ENCODE data around the gene ENTR1. TPM values are rescaled to one million over a fixed set of nuclear protein-coding genes. Genes with fewer than 3 reads are reported as not detected.

The ENTR1 gene
- total RNA-seq, 6 experiments from 2014 or later = 40.8 to 55.1 (median 43.7) TPM

- Mint-ChIP-seq H3K27me3 (ENCODE audit: insufficient read depth) (peaks cover 7% of the 10 kb centered on the region), H3K4me3 (no peak overlapping the region), H3K27ac (no peak overlapping the region), H3K36me3 (ENCODE audit: low read depth) (peaks cover 19% of the 10 kb centered on the region), H3K9me3 (no peaks in the 10 kb centered on the region), H3K4me1 (ENCODE audit: low read depth) (no peaks in the 10 kb centered on the region)
- no peak for DNase-seq
- no peak for TF ChIP-seq CTCF (IDR thresholded peaks at IDR 0.05)
These were observed 11.4 kb upstream of the ENTR1 start for GRCh38 chr9:136421791-136422190.

GRCh38 chr9:136419092-136419420, 8.6 kb upstream of the ENTR1 start:
- H3K36me3 Mint-ChIP-seq (ENCODE audit: low read depth) = peaks cover 30% of the 10 kb centered on the region
- no peaks in the 10 kb centered on the region for H3K4me1 Mint-ChIP-seq (ENCODE audit: low read depth)
- H3K9me3 Mint-ChIP-seq = no peaks in the 10 kb centered on the region
- H3K4me3 Mint-ChIP-seq = no peak overlapping the region
- H3K27me3 Mint-ChIP-seq (ENCODE audit: insufficient read depth) = peaks cover 5% of the 10 kb centered on the region
- TF ChIP-seq CTCF (IDR thresholded peaks at IDR 0.05) = no peak
- DNase-seq = no peak
- no peak overlapping the region for H3K27ac Mint-ChIP-seq

GRCh38 chr9:136418182-136419091, 8.0 kb upstream of the ENTR1 start:
- Mint-ChIP-seq H3K4me3 (no peak overlapping the region), H3K27ac (no peak overlapping the region), H3K9me3 (no peaks in the 10 kb centered on the region), H3K4me1 (ENCODE audit: low read depth) (no peaks in the 10 kb centered on the region), H3K36me3 (ENCODE audit: low read depth) (peaks cover 35% of the 10 kb centered on the region), H3K27me3 (ENCODE audit: insufficient read depth) (peaks cover 5% of the 10 kb centered on the region)
- no peak for TF ChIP-seq CTCF (IDR thresholded peaks at IDR 0.05)
- DNase-seq = no peak

GRCh38 chr9:136416914-136417313, 6.5 kb upstream of the ENTR1 start:
- DNase-seq = no peak
- Mint-ChIP-seq H3K4me1 (ENCODE audit: low read depth) (peaks cover 6% of the 10 kb centered on the region), H3K27me3 (ENCODE audit: insufficient read depth) (peaks cover 5% of the 10 kb centered on the region), H3K36me3 (ENCODE audit: low read depth) (peaks cover 40% of the 10 kb centered on the region), H3K9me3 (no peaks in the 10 kb centered on the region), H3K27ac (no peak overlapping the region), H3K4me3 (no peak overlapping the region)
- no peak for TF ChIP-seq CTCF (IDR thresholded peaks at IDR 0.05)

GRCh38 chr9:136416427-136416826, 6.0 kb upstream of the ENTR1 start:
- no peaks in the 10 kb centered on the region for H3K9me3 Mint-ChIP-seq
- DNase-seq = no peak
- H3K4me3 Mint-ChIP-seq = no peak overlapping the region
- peaks cover 41% of the 10 kb centered on the region for H3K36me3 Mint-ChIP-seq (ENCODE audit: low read depth)
- peaks cover 5% of the 10 kb centered on the region for H3K27me3 Mint-ChIP-seq (ENCODE audit: insufficient read depth)
- TF ChIP-seq CTCF (IDR thresholded peaks at IDR 0.05) = no peak
- H3K4me1 Mint-ChIP-seq (ENCODE audit: low read depth) = peaks cover 11% of the 10 kb centered on the region
- no peak overlapping the region for H3K27ac Mint-ChIP-seq

Data from HFFc6 (cell line).